GM12878 (cell line): Measurements from ENCODE around the gene SLC12A5.

ENCODE experiments used
- CTCF ChIP-seq, 3 experiments: IDR thresholded peaks in 2 of 3; conservative IDR thresholded peaks in 1 of 3; 2 replicates each; pipeline ENCODE4 v1.5.1; 2011; ENCODE audit warnings: low read depth in 3 of 3, low read length in 3 of 3, mild to moderate bottlenecking in 3 of 3, control low read depth in 2 of 3, moderate library complexity in 2 of 3, inconsistent platforms in 1 of 3, mixed read lengths in 1 of 3; ENCODE audit not compliant: control insufficient read depth in 2 of 3, insufficient read depth in 1 of 3; ENCODE audit errors: extremely low read depth in 1 of 3
- ESRRA ChIP-seq: IDR thresholded peaks from 2 replicates; pipeline ENCODE4 v1.6.1; 2012; ENCODE audit warnings: mild to moderate bottlenecking, low read length, improper control_type of control experiment
- ZNF384 ChIP-seq: IDR thresholded peaks from 2 replicates; pipeline ENCODE4 v1.6.1; 2012; ENCODE audit warnings: low read depth, mild to moderate bottlenecking, low read length, improper control_type of control experiment, borderline replicate concordance

GRCh38 chr20:46049815-46050214, 20.8 kb downstream of the SLC12A5 start:
- TF ChIP-seq ESRRA (no peak), CTCF (IDR thresholded peaks at IDR 0.05 in 2 of 3, conservative IDR thresholded peaks at IDR 0.05 in 1 of 3; ENCODE audit: control insufficient read depth in 2 of 3, extremely low read depth in 1 of 3, insufficient read depth in 1 of 3, low read depth in 3 of 3, low read length in 3 of 3) (no peak), ZNF384 (no peak)
